Gastroesophageal sphincter (tissue), 3 donors: ENCODE data around the gene TRIOBP.

Experiments used
- CTCF ChIP-seq, 4 experiments: fragments of 200-600 bp in 2 of 4; fragments of 450-650 bp in 2 of 4; sonication (generic) in 1 of 4; IDR thresholded peaks; one replicate each; pipeline ENCODE4 v1.5.1; 2017 to 2019; ENCODE audit warnings: antibody characterized with exemption in 4 of 4, mild to moderate bottlenecking in 2 of 4, moderate library complexity in 2 of 4
- POLR2A ChIP-seq, 2 donors: fragments of 450-650 bp; IDR thresholded peaks; one replicate each; pipeline ENCODE4 v1.6.1; 2017; ENCODE audit warnings: antibody characterized with exemption in 2 of 2, mild to moderate bottlenecking in 2 of 2, moderate library complexity in 1 of 2

GRCh38 chr22:37809672-37810333 is 113.0 kb downstream of the TRIOBP start:
- no peak for TF ChIP-seq CTCF (IDR thresholded peaks at IDR 0.05)
- TF ChIP-seq POLR2A (IDR thresholded peaks at IDR 0.05), result no peak
